Measurements from ENCODE around the gene F2.

Gene F2

GRCh38 chr11:46737699-46738098 is 18.7 kb downstream of the F2 start:
- no peak for TF ChIP-seq CTCF (IDR thresholded peaks at IDR 0.05; ENCODE audit: low read depth, low read length, missing control alignments)
- Histone ChIP-seq H3K4me3 (ENCODE audit: low read depth, low read length) (no peak overlapping the region), H3K27ac (no peak overlapping the region), H3K36me3 (replicated peaks) (peaks cover 15% of the 10 kb centered on the region), H3K27me3 (replicated peaks) (no peaks in the 10 kb centered on the region)
- in situ Hi-C loops (cut with HindIII; ENCODE audit: low pct_ligation_motif_present, low sequenced_read_pairs): no loop called here
- DNase-seq: no peak

- Histone ChIP-seq H3K4me3 (ENCODE audit: low read depth, low read length) (no peak overlapping the region), H3K27me3 (replicated peaks) (no peaks in the 10 kb centered on the region), H3K36me3 (replicated peaks) (peaks cover 25% of the 10 kb centered on the region), H3K27ac (no peak overlapping the region)
- no peak for DNase-seq
- in situ Hi-C loops (cut with HindIII; ENCODE audit: low pct_ligation_motif_present, low sequenced_read_pairs): no loop called here
- no peak for TF ChIP-seq CTCF (IDR thresholded peaks at IDR 0.05; ENCODE audit: low read depth, low read length, missing control alignments)
Observed at GRCh38 chr11:46738887-46739286, 19.9 kb downstream of the F2 start.

- peaks cover 41% of the 10 kb centered on the region for H3K36me3 ChIP-seq (replicated peaks)
- no peak overlapping the region for H3K27ac ChIP-seq
- no peak overlapping the region for H3K4me3 ChIP-seq (ENCODE audit: low read depth, low read length)
- DNase-seq: no peak
- no peaks in the 10 kb centered on the region for H3K27me3 ChIP-seq (replicated peaks)
- in situ Hi-C loops (cut with HindIII; ENCODE audit: low pct_ligation_motif_present, low sequenced_read_pairs): no loop called here
- no peak for TF ChIP-seq CTCF (IDR thresholded peaks at IDR 0.05; ENCODE audit: low read depth, low read length, missing control alignments)
Observed at GRCh38 chr11:46741600-46742484, 22.8 kb downstream of the F2 start.

GRCh38 chr11:46743043-46743442 is 24.0 kb downstream of the F2 start:
- Histone ChIP-seq H3K27ac (no peak overlapping the region), H3K4me3 (ENCODE audit: low read depth, low read length) (no peak overlapping the region), H3K27me3 (replicated peaks) (no peaks in the 10 kb centered on the region), H3K36me3 (replicated peaks) (peaks cover 49% of the 10 kb centered on the region)
- no peak for TF ChIP-seq CTCF (IDR thresholded peaks at IDR 0.05; ENCODE audit: low read depth, low read length, missing control alignments)
- in situ Hi-C loops (cut with HindIII; ENCODE audit: low pct_ligation_motif_present, low sequenced_read_pairs): no loop called here
- DNase-seq: no peak

- DNase-seq: peak; percentile 20
- Histone ChIP-seq H3K4me3 (ENCODE audit: low read depth, low read length) (no peak overlapping the region), H3K27me3 (replicated peaks) (no peaks in the 10 kb centered on the region), H3K27ac (no peak overlapping the region), H3K36me3 (replicated peaks) (peaks cover 54% of the 10 kb centered on the region)
- in situ Hi-C loops (cut with HindIII; ENCODE audit: low pct_ligation_motif_present, low sequenced_read_pairs): no loop called here
- TF ChIP-seq CTCF (IDR thresholded peaks at IDR 0.05; ENCODE audit: low read depth, low read length, missing control alignments): no peak
Observed at GRCh38 chr11:46743693-46744339, 24.8 kb downstream of the F2 start.

Measured in brain microvascular endothelial cell (primary cell).